T-helper 1 cell treated with Interleukin-12 subunit alpha and Interleukin-12 subunit beta and Interleukin-4 antibody, amounts not matched to agents 30 μg/mL and 1 μg/mL, for 36 hours (primary cell): ENCODE measurements around the gene NRP1.
"Not testable (repeated sequence)": the region's sequence is repeated elsewhere in the genome, so short reads cannot be mapped to it uniquely, and the experiment has no call there.

Experiments used
- H3K27ac Mint-ChIP-seq: one replicate; pipeline ENCODE4 v1.8.0; 2021; ENCODE audit warnings: mild to moderate bottlenecking, mixed read lengths
- H3K27me3 Mint-ChIP-seq: one replicate; pipeline ENCODE4 v1.8.0; 2021; ENCODE audit warnings: low read depth, mixed read lengths
- H3K36me3 Mint-ChIP-seq: one replicate; pipeline ENCODE4 v1.8.0; 2021; ENCODE audit warnings: low read depth, mixed read lengths
- H3K4me1 Mint-ChIP-seq: one replicate; pipeline ENCODE4 v1.8.0; 2021; ENCODE audit warnings: low read depth, mixed read lengths
- H3K4me3 Mint-ChIP-seq: one replicate; pipeline ENCODE4 v1.8.0; 2021; ENCODE audit warnings: mild to moderate bottlenecking, moderate library complexity, mixed read lengths
- H3K9me3 Mint-ChIP-seq: one replicate; pipeline ENCODE4 v1.8.0; 2021; ENCODE audit warnings: mixed read lengths

Gene NRP1

GRCh38 chr10:33229252-33229948, 105.1 kb downstream of the NRP1 start:
- no peaks in the 10 kb centered on the region for H3K36me3 Mint-ChIP-seq
- no peak overlapping the region for H3K27ac Mint-ChIP-seq
- no peaks in the 10 kb centered on the region for H3K9me3 Mint-ChIP-seq
- peaks cover 14% of the 10 kb centered on the region for H3K27me3 Mint-ChIP-seq
- no peaks in the 10 kb centered on the region for H3K4me1 Mint-ChIP-seq
- H3K4me3 Mint-ChIP-seq, result no peak overlapping the region

DNA sequence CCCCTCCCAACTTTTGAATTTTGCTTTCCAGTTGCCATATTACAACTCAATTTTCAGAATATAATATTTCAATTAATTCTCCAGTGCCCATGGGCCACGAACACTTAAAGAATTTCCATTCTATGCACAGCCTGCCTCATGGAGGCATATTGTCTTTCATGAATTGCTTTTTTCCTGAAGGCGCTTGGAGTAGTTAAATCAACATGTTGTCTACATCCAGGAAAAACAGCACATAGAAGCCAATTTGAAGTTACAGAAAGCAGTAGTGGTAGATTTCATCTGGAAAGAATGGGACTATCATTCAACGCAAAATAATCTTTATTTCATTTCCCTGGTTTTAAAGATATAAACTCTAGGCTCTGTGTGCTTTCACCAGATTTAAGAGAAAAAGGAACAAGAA, 106.0 kb downstream of the NRP1 start:
- peaks cover 14% of the 10 kb centered on the region for H3K27me3 Mint-ChIP-seq
- no peaks in the 10 kb centered on the region for H3K4me1 Mint-ChIP-seq
- no peak overlapping the region for H3K27ac Mint-ChIP-seq
- H3K4me3 Mint-ChIP-seq, result no peak overlapping the region
- H3K9me3 Mint-ChIP-seq, result no peaks in the 10 kb centered on the region
- H3K36me3 Mint-ChIP-seq, result no peaks in the 10 kb centered on the region

GRCh38 chr10:33227489-33227888, 107.0 kb downstream of the NRP1 start:
- no peaks in the 10 kb centered on the region for H3K4me1 Mint-ChIP-seq

DNA sequence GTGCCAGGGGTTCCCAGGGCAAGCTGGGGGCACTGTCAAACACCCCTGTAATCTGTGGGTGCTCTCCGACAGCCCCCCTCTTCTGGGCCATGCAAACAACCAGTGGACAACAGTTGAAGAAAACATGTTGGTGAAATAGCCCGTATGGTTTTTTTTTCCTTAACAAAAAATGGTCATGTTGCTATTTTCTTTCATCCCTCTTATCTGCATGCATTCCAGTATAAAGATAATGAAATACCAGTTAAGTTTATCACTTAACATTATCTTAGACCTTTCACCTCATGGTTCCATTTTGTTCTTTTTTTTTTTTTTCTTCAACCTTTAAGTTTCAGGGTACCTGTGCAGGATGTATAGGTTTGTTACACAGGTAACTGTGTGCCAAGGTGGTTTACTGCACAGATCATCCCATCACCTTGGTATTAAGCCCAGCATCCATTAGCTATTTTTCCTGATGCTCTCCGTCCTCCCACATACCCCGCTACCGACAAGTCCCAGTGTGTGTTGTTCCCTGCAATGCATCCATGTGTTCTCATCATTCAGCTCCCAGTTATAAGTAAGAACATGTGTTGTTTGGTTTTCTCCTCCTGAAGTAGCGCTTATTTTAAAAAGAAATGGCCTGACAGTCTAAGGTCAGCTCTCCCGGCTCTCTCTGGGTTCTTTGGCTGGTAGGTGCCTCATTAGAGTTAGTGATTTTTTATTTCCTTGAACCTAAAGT, 110.1 kb downstream of the NRP1 start:
- H3K36me3 Mint-ChIP-seq, result no peaks in the 10 kb centered on the region
- H3K9me3 Mint-ChIP-seq, result no peaks in the 10 kb centered on the region
- H3K27ac Mint-ChIP-seq, result no peak overlapping the region
- no peaks in the 10 kb centered on the region for H3K4me1 Mint-ChIP-seq
- H3K27me3 Mint-ChIP-seq, result peaks cover 12% of the 10 kb centered on the region
- no peak overlapping the region for H3K4me3 Mint-ChIP-seq

More at GRCh38 chr10:33227489-33227888, 107.0 kb downstream of the NRP1 start:
- no peak overlapping the region for H3K27ac Mint-ChIP-seq
- H3K4me3 Mint-ChIP-seq, result no peak overlapping the region
- H3K36me3 Mint-ChIP-seq, result no peaks in the 10 kb centered on the region
- H3K9me3 Mint-ChIP-seq, result no peaks in the 10 kb centered on the region
- peaks cover 14% of the 10 kb centered on the region for H3K27me3 Mint-ChIP-seq

GRCh38 chr10:33223326-33224000, 111.0 kb downstream of the NRP1 start:
- Mint-ChIP-seq H3K27ac (no peak overlapping the region), H3K4me3 (no peak overlapping the region), H3K9me3 (no peaks in the 10 kb centered on the region), H3K36me3 (no peaks in the 10 kb centered on the region), H3K27me3 (peaks cover 5% of the 10 kb centered on the region), H3K4me1 (no peaks in the 10 kb centered on the region)

GRCh38 chr10:33222304-33222703, 112.2 kb downstream of the NRP1 start:
- not testable (repeated sequence) for H3K36me3 Mint-ChIP-seq, H3K27me3 Mint-ChIP-seq, H3K4me1 Mint-ChIP-seq, H3K9me3 Mint-ChIP-seq, H3K4me3 Mint-ChIP-seq, H3K27ac Mint-ChIP-seq

GRCh38 chr10:33217854-33218253, 116.6 kb downstream of the NRP1 start:
- Mint-ChIP-seq H3K4me3 (no peak overlapping the region), H3K9me3 (peaks cover 4% of the 10 kb centered on the region), H3K27ac (no peak overlapping the region), H3K4me1 (peaks cover 8% of the 10 kb centered on the region), H3K27me3 (no peaks in the 10 kb centered on the region), H3K36me3 (no peaks in the 10 kb centered on the region)

GRCh38 chr10:33216661-33217427, 117.6 kb downstream of the NRP1 start:
- Mint-ChIP-seq H3K4me3 (no peak overlapping the region), H3K9me3 (peaks cover 4% of the 10 kb centered on the region), H3K27me3 (no peaks in the 10 kb centered on the region), H3K4me1 (peaks cover 10% of the 10 kb centered on the region), H3K36me3 (no peaks in the 10 kb centered on the region), H3K27ac (no peak overlapping the region)

- no peaks in the 10 kb centered on the region for H3K27me3 Mint-ChIP-seq
- H3K4me3 Mint-ChIP-seq, result no peak overlapping the region
- no peaks in the 10 kb centered on the region for H3K36me3 Mint-ChIP-seq
- H3K27ac Mint-ChIP-seq, result no peak overlapping the region
- peaks cover 17% of the 10 kb centered on the region for H3K4me1 Mint-ChIP-seq
- H3K9me3 Mint-ChIP-seq, result peaks cover 4% of the 10 kb centered on the region
These were observed 118.8 kb downstream of the NRP1 start for GRCh38 chr10:33215635-33216034.

DNA sequence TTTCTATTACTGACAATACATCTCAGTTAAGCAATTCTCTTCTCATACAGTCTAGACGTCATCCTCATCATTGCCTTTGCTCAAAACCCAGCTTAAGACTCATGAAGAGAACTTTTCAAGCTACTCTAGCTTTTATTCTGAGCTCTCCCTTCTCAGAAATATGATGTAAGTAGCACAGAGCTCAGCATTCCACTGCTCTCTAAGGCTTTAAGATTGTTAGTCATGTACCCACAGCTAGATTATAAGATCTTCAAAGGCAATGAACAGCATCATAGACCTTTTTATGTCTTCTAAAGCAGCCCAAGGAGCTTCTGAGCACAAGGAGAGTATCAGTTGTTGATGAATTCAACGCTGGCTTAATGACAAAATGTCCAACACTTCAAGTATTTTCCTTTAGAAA, 119.3 kb downstream of the NRP1 start:
- no peaks in the 10 kb centered on the region for H3K36me3 Mint-ChIP-seq
- no peak overlapping the region for H3K27ac Mint-ChIP-seq
- no peaks in the 10 kb centered on the region for H3K27me3 Mint-ChIP-seq
- peaks cover 19% of the 10 kb centered on the region for H3K4me1 Mint-ChIP-seq
- peaks cover 4% of the 10 kb centered on the region for H3K9me3 Mint-ChIP-seq
- H3K4me3 Mint-ChIP-seq, result no peak overlapping the region

DNA sequence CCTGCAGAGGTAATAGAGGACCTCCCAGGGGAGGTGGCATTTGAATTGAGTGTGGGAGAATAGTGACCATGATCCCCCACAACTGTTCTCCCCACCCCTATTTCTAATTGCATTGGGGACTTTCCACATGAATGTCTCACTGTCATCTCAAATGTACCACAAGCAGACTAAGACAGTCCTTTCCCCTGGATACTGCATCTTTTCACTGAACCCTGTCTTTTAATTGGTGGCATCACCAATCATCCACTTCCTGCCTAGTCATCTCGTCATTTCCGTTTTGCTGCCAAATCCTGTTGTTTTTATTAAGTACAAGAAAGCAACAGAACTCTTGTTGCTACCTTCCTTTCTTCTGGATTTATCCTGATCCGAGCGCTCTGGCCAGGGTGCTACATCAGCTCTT, 120.3 kb downstream of the NRP1 start:
- Mint-ChIP-seq H3K4me1 (peaks cover 19% of the 10 kb centered on the region), H3K27ac (peak overlapping the region; percentile 58), H3K27me3 (no peaks in the 10 kb centered on the region), H3K4me3 (no peak overlapping the region), H3K9me3 (peaks cover 4% of the 10 kb centered on the region), H3K36me3 (no peaks in the 10 kb centered on the region)

DNA sequence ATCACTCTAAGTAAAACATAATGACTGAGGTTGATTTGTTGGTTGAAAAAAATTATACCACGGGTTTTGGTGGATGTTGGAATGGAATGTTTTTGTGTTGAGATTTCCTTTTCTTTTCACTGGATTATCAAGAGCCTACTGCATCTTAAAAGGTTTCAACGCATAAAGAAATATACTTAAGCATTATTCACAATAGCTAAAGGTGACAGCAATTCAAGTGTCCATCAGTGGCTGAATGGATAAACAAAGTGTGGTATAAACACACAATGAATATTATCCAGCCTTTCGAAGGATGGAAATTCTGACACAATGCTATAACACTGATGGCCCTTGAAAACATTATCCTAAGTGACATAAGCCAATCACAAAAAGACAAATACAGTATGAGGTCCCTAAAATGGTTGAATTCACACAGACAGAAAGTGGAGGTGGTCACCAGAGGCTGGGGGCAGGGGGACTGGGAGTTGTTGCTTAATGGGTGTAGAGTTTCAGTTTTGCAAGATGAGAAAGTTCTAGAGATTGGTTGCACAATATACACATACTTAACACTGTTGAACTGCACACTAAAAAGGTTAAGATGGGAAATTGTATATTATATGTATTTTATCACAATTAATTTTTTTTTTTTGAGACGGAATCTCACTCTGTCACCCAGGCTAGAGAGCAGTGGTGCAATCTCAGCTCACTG, 122.3 kb downstream of the NRP1 start:
- H3K27ac Mint-ChIP-seq, result no peak overlapping the region

GRCh38 chr10:33211106-33211878, 123.2 kb downstream of the NRP1 start:
- H3K4me1 Mint-ChIP-seq, result peaks cover 19% of the 10 kb centered on the region
- H3K9me3 Mint-ChIP-seq, result peaks cover 4% of the 10 kb centered on the region

More for the DNA sequence above, 122.3 kb downstream of the NRP1 start:
- Mint-ChIP-seq H3K4me1 (peaks cover 19% of the 10 kb centered on the region), H3K36me3 (no peaks in the 10 kb centered on the region), H3K9me3 (peaks cover 4% of the 10 kb centered on the region), H3K4me3 (no peak overlapping the region), H3K27me3 (no peaks in the 10 kb centered on the region)

More at GRCh38 chr10:33211106-33211878, 123.2 kb downstream of the NRP1 start:
- Mint-ChIP-seq H3K36me3 (no peaks in the 10 kb centered on the region), H3K27me3 (peaks cover 2% of the 10 kb centered on the region), H3K27ac (peak overlapping the region; percentile 80), H3K4me3 (peak overlapping the region; percentile 54)
